ENCODE measurements around the gene CPM.

- TF ChIP-seq CTCF (conservative IDR thresholded peaks at IDR 0.05) (no peak), ZFX (IDR thresholded peaks at IDR 0.05) (no peak)
These were observed at the start of gene CPM for GRCh38 chr12:68932961-68933893.
